ENCODE measurements around the gene PCNX1.

- TF ChIP-seq POLR2AphosphoS5 (IDR thresholded peaks at IDR 0.05) (no peak), CTCF (IDR thresholded peaks at IDR 0.05) (no peak), POLR2A (IDR thresholded peaks at IDR 0.05) (no peak), EP300 (IDR thresholded peaks at IDR 0.05) (no peak)
Measured at GRCh38 chr14:71163050-71163841, 256.0 kb downstream of the PCNX1 start.
